HFFc6 (cell line): ENCODE data around the gene LIMS1. TPM values are rescaled to one million over a fixed set of nuclear protein-coding genes. Genes with fewer than 3 reads are reported as not detected.
A peak's percentile ranks its signal among the peaks of the same experiment; 100 is the strongest.
"Not testable (repeated sequence)": the region's sequence is repeated elsewhere in the genome, so short reads cannot be mapped to it uniquely, and the experiment has no call there.

ENCODE experiments used
- DNase-seq: peaks from one replicate; pipeline ENCODE4 v3.0.0-alpha.2; 2018
- H3K27ac Mint-ChIP-seq: 2 replicates; pipeline ENCODE4 v1.8.0; 2020; ENCODE audit warnings: mild to moderate bottlenecking, mixed read lengths
- H3K27me3 Mint-ChIP-seq: 2 replicates; pipeline ENCODE4 v1.8.0; 2021; ENCODE audit warnings: mild to moderate bottlenecking, moderate library complexity, mixed read lengths; ENCODE audit not compliant: insufficient read depth
- H3K36me3 Mint-ChIP-seq: 2 replicates; pipeline ENCODE4 v1.8.0; 2021; ENCODE audit warnings: low read depth, mixed read lengths
- H3K4me1 Mint-ChIP-seq: 2 replicates; pipeline ENCODE4 v1.8.0; 2020; ENCODE audit warnings: low read depth, mixed read lengths
- H3K4me3 Mint-ChIP-seq: 2 replicates; pipeline ENCODE4 v1.8.0; 2020; ENCODE audit warnings: mild to moderate bottlenecking, moderate library complexity, mixed read lengths
- H3K9me3 Mint-ChIP-seq: 2 replicates; pipeline ENCODE4 v1.8.0; 2020; ENCODE audit warnings: mild to moderate bottlenecking, mixed read lengths
- total RNA-seq, 6 experiments: library from RNA; stranded (reverse); fragmentation: NEBNext Ultra II Directional; extraction: Animal tissue kit (Norgen Biotek cat#: 25700); gene quantifications; 2 replicates in 1 of 6; 3 replicates in 5 of 6; pipeline ENCODE4 v1.2.3, GENCODE V29; 2021
- TF ChIP-seq, protein P1 (sequence below): fragments of 200-600 bp; sonication (generic); IDR thresholded peaks from 2 replicates; pipeline ENCODE4 v1.5.0; 2021; ENCODE audit warnings: antibody characterized with exemption, mild to moderate bottlenecking

LIMS1 gene
- total RNA-seq, 6 experiments from 2014 or later: 57.0 to 58.7 (median 57.8) TPM

- Mint-ChIP-seq H3K9me3 (peaks cover 11% of the 10 kb centered on the region), H3K36me3 (peaks cover 28% of the 10 kb centered on the region), H3K27ac (peak overlapping the region; percentile 13; the same call in 1 of the 2 replicates), H3K4me1 (peaks cover 18% of the 10 kb centered on the region)
- not testable (repeated sequence) for H3K27me3 Mint-ChIP-seq, H3K4me3 Mint-ChIP-seq
- DNase-seq: peak; percentile 60
Observed at GRCh38 chr2:108514478-108514877, 19.8 kb upstream of the LIMS1 start.

- not testable (repeated sequence) for H3K27me3 Mint-ChIP-seq, DNase-seq, H3K4me1 Mint-ChIP-seq, H3K36me3 Mint-ChIP-seq, H3K27ac Mint-ChIP-seq, H3K9me3 Mint-ChIP-seq, H3K4me3 Mint-ChIP-seq
Observed at GRCh38 chr2:108524688-108525087, 9.6 kb upstream of the LIMS1 start.

DNA sequence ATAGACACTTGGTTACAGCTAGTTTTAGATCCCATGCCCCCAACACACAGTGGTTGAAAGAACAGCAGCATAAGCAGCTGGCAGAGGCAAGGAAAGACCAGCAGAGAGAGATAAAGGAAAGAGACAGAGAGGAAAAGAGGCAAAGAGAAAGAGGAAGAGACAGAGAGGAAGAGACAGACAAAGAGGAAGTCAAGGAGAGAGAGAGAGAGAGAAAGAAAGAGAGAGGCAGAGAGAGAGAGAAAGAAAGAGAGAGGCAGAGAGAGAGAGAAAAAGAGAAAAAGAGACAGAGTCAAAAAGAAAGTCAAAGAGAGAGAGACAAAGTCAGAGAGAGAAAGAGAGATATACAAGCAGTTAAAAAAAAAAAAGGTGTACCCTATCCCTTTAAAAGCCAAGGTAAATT lies 9.0 kb upstream of the LIMS1 start:
- H3K27me3 Mint-ChIP-seq, H3K4me3 Mint-ChIP-seq, H3K4me1 Mint-ChIP-seq, H3K36me3 Mint-ChIP-seq, DNase-seq, H3K27ac Mint-ChIP-seq, H3K9me3 Mint-ChIP-seq: not testable (repeated sequence)

GRCh38 chr2:108531674-108532055 lies 2.6 kb upstream of the LIMS1 start:
- H3K9me3 Mint-ChIP-seq: no peaks in the 10 kb centered on the region
- peaks cover 3% of the 10 kb centered on the region for H3K27me3 Mint-ChIP-seq
- peaks cover 27% of the 10 kb centered on the region for H3K4me1 Mint-ChIP-seq
- H3K36me3 Mint-ChIP-seq: peaks cover 5% of the 10 kb centered on the region
- H3K4me3 Mint-ChIP-seq: no peak overlapping the region
- H3K27ac Mint-ChIP-seq: no peak overlapping the region
- DNase-seq: no peak
- TF ChIP-seq, protein P1, sequence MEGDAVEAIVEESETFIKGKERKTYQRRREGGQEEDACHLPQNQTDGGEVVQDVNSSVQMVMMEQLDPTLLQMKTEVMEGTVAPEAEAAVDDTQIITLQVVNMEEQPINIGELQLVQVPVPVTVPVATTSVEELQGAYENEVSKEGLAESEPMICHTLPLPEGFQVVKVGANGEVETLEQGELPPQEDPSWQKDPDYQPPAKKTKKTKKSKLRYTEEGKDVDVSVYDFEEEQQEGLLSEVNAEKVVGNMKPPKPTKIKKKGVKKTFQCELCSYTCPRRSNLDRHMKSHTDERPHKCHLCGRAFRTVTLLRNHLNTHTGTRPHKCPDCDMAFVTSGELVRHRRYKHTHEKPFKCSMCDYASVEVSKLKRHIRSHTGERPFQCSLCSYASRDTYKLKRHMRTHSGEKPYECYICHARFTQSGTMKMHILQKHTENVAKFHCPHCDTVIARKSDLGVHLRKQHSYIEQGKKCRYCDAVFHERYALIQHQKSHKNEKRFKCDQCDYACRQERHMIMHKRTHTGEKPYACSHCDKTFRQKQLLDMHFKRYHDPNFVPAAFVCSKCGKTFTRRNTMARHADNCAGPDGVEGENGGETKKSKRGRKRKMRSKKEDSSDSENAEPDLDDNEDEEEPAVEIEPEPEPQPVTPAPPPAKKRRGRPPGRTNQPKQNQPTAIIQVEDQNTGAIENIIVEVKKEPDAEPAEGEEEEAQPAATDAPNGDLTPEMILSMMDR: no peak

- H3K4me3 Mint-ChIP-seq: peak overlapping the region; percentile 98
- peak; percentile 12 for DNase-seq
- TF ChIP-seq, protein P1: no peak
Observed at GRCh38 chr2:108534584-108535356, 500 bp downstream of the LIMS1 start.

DNA sequence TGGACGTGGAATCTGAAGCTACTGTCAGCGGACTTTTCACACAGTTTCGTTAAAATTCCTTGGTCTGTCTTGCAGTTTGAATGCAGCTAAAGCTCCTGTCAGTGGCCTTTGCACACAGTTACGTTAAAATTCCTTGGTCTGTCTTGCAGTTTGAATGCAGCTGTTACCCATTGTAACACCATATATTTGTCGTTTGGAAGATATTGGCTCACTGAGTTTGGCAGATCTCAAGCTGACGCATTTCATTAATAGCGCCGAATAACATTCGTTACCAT lies 1.0 kb downstream of the LIMS1 start:
- Mint-ChIP-seq H3K4me1 (peaks cover 46% of the 10 kb centered on the region), H3K9me3 (no peaks in the 10 kb centered on the region), H3K36me3 (peaks cover 5% of the 10 kb centered on the region), H3K4me3 (peak overlapping the region; percentile 98), H3K27ac (peak overlapping the region; percentile 94), H3K27me3 (peaks cover 3% of the 10 kb centered on the region)
- DNase-seq: no peak
- TF ChIP-seq, protein P1: no peak

More at GRCh38 chr2:108534584-108535356, 500 bp downstream of the LIMS1 start:
- Mint-ChIP-seq H3K9me3 (no peaks in the 10 kb centered on the region), H3K27ac (peak overlapping the region; percentile 94), H3K4me1 (peaks cover 46% of the 10 kb centered on the region), H3K27me3 (peaks cover 3% of the 10 kb centered on the region), H3K36me3 (peaks cover 5% of the 10 kb centered on the region)

- TF ChIP-seq, protein P1: no peak
- peaks cover 44% of the 10 kb centered on the region for H3K4me1 Mint-ChIP-seq
- peaks cover 5% of the 10 kb centered on the region for H3K36me3 Mint-ChIP-seq
- peaks cover 3% of the 10 kb centered on the region for H3K27me3 Mint-ChIP-seq
- H3K27ac Mint-ChIP-seq: peak overlapping the region; percentile 94
- DNase-seq: no peak
- peak overlapping the region; percentile 98 for H3K4me3 Mint-ChIP-seq
- H3K9me3 Mint-ChIP-seq: no peaks in the 10 kb centered on the region
Observed at GRCh38 chr2:108536133-108536780, 2.0 kb downstream of the LIMS1 start.
